K562 (cell line): ENCODE measurements around the gene LRRC75A. TPM values are rescaled to one million over a fixed set of nuclear protein-coding genes. Genes with fewer than 3 reads are reported as not detected.
A peak's percentile ranks its signal among the peaks of the same experiment; 100 is the strongest.

Source experiments
- ETV6 ChIP-seq, 3 experiments: fragments of 150-350 bp in 1 of 3; sonication (generic) in 1 of 3; formaldehyde crosslinking in 1 of 3; IDR thresholded peaks; 2 replicates each; pipeline versions ENCODE4 v1.6.1 to v1.8.0; 2014 to 2022; ENCODE audit warnings: borderline replicate concordance in 2 of 3, low read depth in 2 of 3, antibody characterized with exemption in 1 of 3, low read length in 1 of 3, mild to moderate bottlenecking in 1 of 3, missing genetic modification reagents in 1 of 3
- KAT2B ChIP-seq: IDR thresholded peaks from one replicate; pipeline ENCODE4 v1.6.1; 2012; ENCODE audit warnings: low read depth, mild to moderate bottlenecking, control low read depth, inconsistent platforms, low read length, moderate library complexity
- MAFK ChIP-seq: IDR thresholded peaks from 2 replicates; pipeline ENCODE4 v1.6.1; 2011; ENCODE audit warnings: low read length, improper control_type of control experiment
- MAZ ChIP-seq, 2 experiments: fragments of 450-650 bp in 1 of 2; sonication (generic) in 1 of 2; formaldehyde crosslinking; IDR thresholded peaks in 1 of 2; conservative IDR thresholded peaks in 1 of 2; 2 replicates each; pipeline versions ENCODE4 v1.4.0 to v1.5.0; 2020; ENCODE audit warnings: mild to moderate bottlenecking in 1 of 2, missing genetic modification reagents in 1 of 2
- MBD2 ChIP-seq: sonication (generic); IDR thresholded peaks from 2 replicates; pipeline ENCODE4 v1.6.1; 2016; ENCODE audit warnings: low read depth, borderline replicate concordance
- MEIS2 ChIP-seq: fragments of 450-650 bp; IDR thresholded peaks from 2 replicates; pipeline ENCODE4 v1.6.1; 2014; ENCODE audit warnings: mild to moderate bottlenecking; ENCODE audit not compliant: partially characterized antibody
- NONO ChIP-seq, 2 experiments: fragments of 200-400 bp in 1 of 2; fragments of 450-650 bp in 1 of 2; formaldehyde crosslinking in 1 of 2; IDR thresholded peaks; 2 replicates each; pipeline ENCODE4 v1.6.1; 2017; ENCODE audit warnings: low read depth in 2 of 2, mild to moderate bottlenecking in 2 of 2, moderate library complexity in 2 of 2, low read length in 1 of 2
- PML ChIP-seq: IDR thresholded peaks from 2 replicates; pipeline ENCODE4 v1.6.1; 2012; ENCODE audit warnings: low read length, inconsistent platforms
- RBFOX2 ChIP-seq: fragments of 200-400 bp; formaldehyde crosslinking; IDR thresholded peaks from 2 replicates; pipeline ENCODE4 v1.6.1; 2017; ENCODE audit warnings: low read depth, mild to moderate bottlenecking, low read length, moderate library complexity
- SP1 ChIP-seq: sonication (generic); formaldehyde crosslinking; IDR thresholded peaks from 2 replicates; pipeline ENCODE4 v1.8.1; 2022; ENCODE audit warnings: mild to moderate bottlenecking, missing genetic modification reagents
- SREBF1 ChIP-seq: fragments of 150-350 bp; IDR thresholded peaks from 2 replicates; pipeline ENCODE4 v1.6.1; 2014; ENCODE audit warnings: antibody characterized with exemption, low read depth, low read length, borderline replicate concordance
- XRCC5 ChIP-seq: fragments of 200-400 bp; formaldehyde crosslinking; IDR thresholded peaks from 2 replicates; pipeline ENCODE4 v1.6.1; 2017; ENCODE audit warnings: low read depth, mild to moderate bottlenecking, low read length
- polyA plus RNA-seq, 8 experiments: library from polyadenylated mRNA; depleted of rRNA in 4 of 8; stranded (reverse) in 5 of 8; unstranded in 3 of 8; fragments of >200 nt; fragmentation: Nextera tagmentation in 2 of 8; fragmentation: Illumina TruSeq in 1 of 8; extraction: Ambion mirVana in 2 of 8; extraction: Trizol in 1 of 8; gene quantifications; 2 replicates each; pipeline versions ENCODE4 v1.2.1 to v1.2.3, GENCODE V29; 2011 to 2014; ENCODE audit warnings: inconsistent platforms in 1 of 8, missing spikeins in 1 of 8
- total RNA-seq, 7 experiments: library from RNA; depleted of rRNA in 6 of 7; stranded (reverse); fragments of >200 nt in 6 of 7; fragmentation: Illumina TruSeq in 2 of 7; extraction: Trizol in 2 of 7; gene quantifications; 2 replicates each; pipeline versions ENCODE4 v1.2.1 to v1.2.3, GENCODE V29; 2011 to 2021; ENCODE audit warnings: low replicate concordance in 1 of 7
- TF ChIP-seq, protein P1 (sequence below), 2 experiments: fragments of 450-650 bp in 1 of 2; sonication (generic) in 1 of 2; formaldehyde crosslinking in 1 of 2; IDR thresholded peaks in 1 of 2; conservative IDR thresholded peaks in 1 of 2; 2 replicates each; pipeline versions ENCODE4 v1.6.1 to v1.8.1; 2016 to 2023; ENCODE audit warnings: mild to moderate bottlenecking in 2 of 2, moderate library complexity in 2 of 2, inconsistent platforms in 1 of 2, missing genetic modification reagents in 1 of 2
- TF ChIP-seq, protein P2 (sequence below): sonication (generic); formaldehyde crosslinking; IDR thresholded peaks from 2 replicates; pipeline ENCODE4 v1.8.0; 2022; ENCODE audit warnings: mild to moderate bottlenecking, missing genetic modification reagents
- TF ChIP-seq, protein P3 (sequence below), 3 experiments: fragments of 200-800 bp in 1 of 3; sonication (Bioruptor generic) in 1 of 3; sonication (generic) in 1 of 3; formaldehyde crosslinking in 1 of 3; IDR thresholded peaks; 2 replicates each; pipeline versions ENCODE4 v1.6.1 to v1.8.0; 2016 to 2022; ENCODE audit warnings: mild to moderate bottlenecking in 2 of 3, missing compliant biosample characterization in 2 of 3, missing genetic modification characterization in 2 of 3, missing genetic modification reagents in 1 of 3
- TF ChIP-seq, protein P4 (sequence below): fragments of 200-800 bp; sonication (Bioruptor generic); IDR thresholded peaks from 2 replicates; pipeline ENCODE4 v1.6.1; 2017; ENCODE audit warnings: missing genetic modification characterization, missing compliant biosample characterization

The LRRC75A gene
- total and polyA plus RNA-seq, 9 of the 15 experiments (the other 6 are each of a cell fraction or from before 2014, with no cell fraction given) = 0.04 to 0.34 (median 0.08) TPM; not detected in 5

DNA sequence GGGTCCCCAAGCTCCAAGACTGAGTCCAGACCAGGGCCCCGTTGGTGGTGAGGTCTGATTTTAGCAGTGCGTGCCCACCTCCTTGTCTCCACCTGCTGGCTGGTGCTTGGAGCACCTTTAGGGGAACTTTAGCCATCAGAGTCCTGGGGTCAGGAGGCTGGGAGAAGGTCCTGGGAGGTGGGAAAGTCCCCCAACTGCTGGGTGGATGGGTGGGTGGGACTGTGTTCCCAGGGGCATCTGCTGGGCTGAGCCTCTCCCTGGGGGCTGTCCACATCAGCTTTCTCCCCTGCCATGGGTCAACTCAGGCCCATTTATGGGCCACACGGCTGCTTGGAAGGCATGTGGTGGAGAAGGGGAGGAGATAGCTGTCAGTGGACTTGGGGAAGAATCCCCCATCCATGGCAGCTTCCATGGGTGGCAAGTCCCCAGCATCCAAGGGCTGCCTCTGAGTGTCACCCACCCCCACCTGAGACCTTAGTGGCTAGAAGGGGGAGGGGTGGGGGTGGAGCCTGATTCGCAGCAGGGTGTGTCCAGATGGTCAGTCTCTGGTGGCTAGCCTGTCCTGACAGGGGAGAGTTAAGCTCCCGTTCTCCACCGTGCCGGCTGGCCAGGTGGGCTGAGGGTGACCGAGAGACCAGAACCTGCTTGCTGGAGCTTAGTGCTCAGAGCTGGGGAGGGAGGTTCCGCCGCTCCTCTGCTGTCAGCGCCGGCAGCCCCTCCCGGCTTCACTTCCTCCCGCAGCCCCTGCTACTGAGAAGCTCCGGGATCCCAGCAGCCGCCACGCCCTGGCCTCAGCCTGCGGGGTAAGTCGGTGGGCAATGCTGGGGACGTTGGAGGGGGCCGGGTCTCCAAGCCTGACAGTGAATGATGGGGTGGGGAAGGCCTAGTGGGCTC lies 76.7 kb downstream of the LRRC75A start, which contains the start of gene TRPV2 (continued):
- TF ChIP-seq ETV6 (IDR thresholded peaks at IDR 0.05; ENCODE audit: borderline replicate concordance in 1 of 2, low read depth in 2 of 2, low read length in 1 of 2) = no peak
- TF ChIP-seq ETV6 (CRISPR knock-in tag; IDR thresholded peaks at IDR 0.05; ENCODE audit: borderline replicate concordance) = no peak
- TF ChIP-seq, protein P1, sequence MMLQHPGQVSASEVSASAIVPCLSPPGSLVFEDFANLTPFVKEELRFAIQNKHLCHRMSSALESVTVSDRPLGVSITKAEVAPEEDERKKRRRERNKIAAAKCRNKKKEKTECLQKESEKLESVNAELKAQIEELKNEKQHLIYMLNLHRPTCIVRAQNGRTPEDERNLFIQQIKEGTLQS (IDR thresholded peaks at IDR 0.05) = no peak
- TF ChIP-seq, protein P1 (CRISPR knock-in tag; conservative IDR thresholded peaks at IDR 0.05) = no peak
- TF ChIP-seq MAZ (CRISPR knock-in tag; conservative IDR thresholded peaks at IDR 0.05 in 1 of 2, IDR thresholded peaks at IDR 0.05 in 1 of 2) = no peak; a peak in 1 of 4 replicates
- TF ChIP-seq, protein P2, sequence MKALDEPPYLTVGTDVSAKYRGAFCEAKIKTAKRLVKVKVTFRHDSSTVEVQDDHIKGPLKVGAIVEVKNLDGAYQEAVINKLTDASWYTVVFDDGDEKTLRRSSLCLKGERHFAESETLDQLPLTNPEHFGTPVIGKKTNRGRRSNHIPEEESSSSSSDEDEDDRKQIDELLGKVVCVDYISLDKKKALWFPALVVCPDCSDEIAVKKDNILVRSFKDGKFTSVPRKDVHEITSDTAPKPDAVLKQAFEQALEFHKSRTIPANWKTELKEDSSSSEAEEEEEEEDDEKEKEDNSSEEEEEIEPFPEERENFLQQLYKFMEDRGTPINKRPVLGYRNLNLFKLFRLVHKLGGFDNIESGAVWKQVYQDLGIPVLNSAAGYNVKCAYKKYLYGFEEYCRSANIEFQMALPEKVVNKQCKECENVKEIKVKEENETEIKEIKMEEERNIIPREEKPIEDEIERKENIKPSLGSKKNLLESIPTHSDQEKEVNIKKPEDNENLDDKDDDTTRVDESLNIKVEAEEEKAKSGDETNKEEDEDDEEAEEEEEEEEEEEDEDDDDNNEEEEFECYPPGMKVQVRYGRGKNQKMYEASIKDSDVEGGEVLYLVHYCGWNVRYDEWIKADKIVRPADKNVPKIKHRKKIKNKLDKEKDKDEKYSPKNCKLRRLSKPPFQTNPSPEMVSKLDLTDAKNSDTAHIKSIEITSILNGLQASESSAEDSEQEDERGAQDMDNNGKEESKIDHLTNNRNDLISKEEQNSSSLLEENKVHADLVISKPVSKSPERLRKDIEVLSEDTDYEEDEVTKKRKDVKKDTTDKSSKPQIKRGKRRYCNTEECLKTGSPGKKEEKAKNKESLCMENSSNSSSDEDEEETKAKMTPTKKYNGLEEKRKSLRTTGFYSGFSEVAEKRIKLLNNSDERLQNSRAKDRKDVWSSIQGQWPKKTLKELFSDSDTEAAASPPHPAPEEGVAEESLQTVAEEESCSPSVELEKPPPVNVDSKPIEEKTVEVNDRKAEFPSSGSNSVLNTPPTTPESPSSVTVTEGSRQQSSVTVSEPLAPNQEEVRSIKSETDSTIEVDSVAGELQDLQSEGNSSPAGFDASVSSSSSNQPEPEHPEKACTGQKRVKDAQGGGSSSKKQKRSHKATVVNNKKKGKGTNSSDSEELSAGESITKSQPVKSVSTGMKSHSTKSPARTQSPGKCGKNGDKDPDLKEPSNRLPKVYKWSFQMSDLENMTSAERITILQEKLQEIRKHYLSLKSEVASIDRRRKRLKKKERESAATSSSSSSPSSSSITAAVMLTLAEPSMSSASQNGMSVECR = peak; percentile 26; the same call in 1 of the 2 replicates
- TF ChIP-seq SP1 = peak; percentile 55; the same call in 1 of the 2 replicates
- TF ChIP-seq PML = no peak
- TF ChIP-seq, protein P3, sequence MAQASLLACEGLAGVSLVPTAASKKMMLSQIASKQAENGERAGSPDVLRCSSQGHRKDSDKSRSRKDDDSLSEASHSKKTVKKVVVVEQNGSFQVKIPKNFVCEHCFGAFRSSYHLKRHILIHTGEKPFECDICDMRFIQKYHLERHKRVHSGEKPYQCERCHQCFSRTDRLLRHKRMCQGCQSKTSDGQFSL (CRISPR knock-in tag; IDR thresholded peaks at IDR 0.05) = no peak
- TF ChIP-seq, protein P3 (tag; IDR thresholded peaks at IDR 0.05) = no peak
- no peak for TF ChIP-seq MAFK
- no peak for TF ChIP-seq MBD2
- no peak for TF ChIP-seq NONO (IDR thresholded peaks at IDR 0.05; ENCODE audit: low read depth in 2 of 2, low read length in 1 of 2)
- TF ChIP-seq RBFOX2 = peak; percentile 73
- TF ChIP-seq, protein P4, sequence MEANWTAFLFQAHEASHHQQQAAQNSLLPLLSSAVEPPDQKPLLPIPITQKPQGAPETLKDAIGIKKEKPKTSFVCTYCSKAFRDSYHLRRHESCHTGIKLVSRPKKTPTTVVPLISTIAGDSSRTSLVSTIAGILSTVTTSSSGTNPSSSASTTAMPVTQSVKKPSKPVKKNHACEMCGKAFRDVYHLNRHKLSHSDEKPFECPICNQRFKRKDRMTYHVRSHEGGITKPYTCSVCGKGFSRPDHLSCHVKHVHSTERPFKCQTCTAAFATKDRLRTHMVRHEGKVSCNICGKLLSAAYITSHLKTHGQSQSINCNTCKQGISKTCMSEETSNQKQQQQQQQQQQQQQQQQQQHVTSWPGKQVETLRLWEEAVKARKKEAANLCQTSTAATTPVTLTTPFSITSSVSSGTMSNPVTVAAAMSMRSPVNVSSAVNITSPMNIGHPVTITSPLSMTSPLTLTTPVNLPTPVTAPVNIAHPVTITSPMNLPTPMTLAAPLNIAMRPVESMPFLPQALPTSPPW (CRISPR knock-in tag) = peak; percentile 6; the same call in 1 of the 2 replicates
- no peak for TF ChIP-seq KAT2B
- peak; percentile 23 for TF ChIP-seq MEIS2
- TF ChIP-seq SREBF1 = no peak
- no peak for TF ChIP-seq XRCC5
